Peyer's patch (tissue), 4 donors: ENCODE data around the gene ZNF235.

ENCODE experiments used
- POLR2A ChIP-seq, 2 donors: fragments of 450-650 bp; IDR thresholded peaks; one replicate each; pipeline ENCODE4 v1.5.1; 2017; ENCODE audit warnings: antibody characterized with exemption in 2 of 2, mild to moderate bottlenecking in 2 of 2, moderate library complexity in 2 of 2
- TF ChIP-seq, protein P1 (sequence below), 6 experiments: fragments of 450-650 bp in 4 of 6; fragments of 200-600 bp in 2 of 6; sonication (generic) in 1 of 6; IDR thresholded peaks; one replicate each; pipeline ENCODE4 v1.5.1; 2017 to 2019; ENCODE audit warnings: antibody characterized with exemption in 6 of 6, mild to moderate bottlenecking in 3 of 6, moderate library complexity in 1 of 6

DNA sequence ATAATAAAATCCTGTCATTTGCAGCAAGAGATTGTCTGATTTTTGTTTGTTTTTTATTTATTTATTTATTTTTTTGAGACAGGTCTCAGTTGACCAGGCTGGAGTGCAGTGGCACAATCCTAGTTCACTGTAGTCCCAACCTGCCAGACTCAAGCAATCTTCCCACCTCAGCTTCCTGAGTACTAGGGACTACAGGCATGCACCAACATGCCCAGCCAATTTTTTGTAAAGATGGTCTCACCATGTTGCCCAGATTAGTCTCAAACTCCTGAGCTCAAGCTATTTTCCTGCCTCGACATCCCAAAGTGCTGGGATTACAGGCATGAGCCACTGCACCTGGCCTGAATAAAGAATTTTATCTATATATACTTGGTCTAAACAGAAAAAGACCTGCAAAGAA lies 27.5 kb downstream of the ZNF235 start:
- TF ChIP-seq, protein P1, sequence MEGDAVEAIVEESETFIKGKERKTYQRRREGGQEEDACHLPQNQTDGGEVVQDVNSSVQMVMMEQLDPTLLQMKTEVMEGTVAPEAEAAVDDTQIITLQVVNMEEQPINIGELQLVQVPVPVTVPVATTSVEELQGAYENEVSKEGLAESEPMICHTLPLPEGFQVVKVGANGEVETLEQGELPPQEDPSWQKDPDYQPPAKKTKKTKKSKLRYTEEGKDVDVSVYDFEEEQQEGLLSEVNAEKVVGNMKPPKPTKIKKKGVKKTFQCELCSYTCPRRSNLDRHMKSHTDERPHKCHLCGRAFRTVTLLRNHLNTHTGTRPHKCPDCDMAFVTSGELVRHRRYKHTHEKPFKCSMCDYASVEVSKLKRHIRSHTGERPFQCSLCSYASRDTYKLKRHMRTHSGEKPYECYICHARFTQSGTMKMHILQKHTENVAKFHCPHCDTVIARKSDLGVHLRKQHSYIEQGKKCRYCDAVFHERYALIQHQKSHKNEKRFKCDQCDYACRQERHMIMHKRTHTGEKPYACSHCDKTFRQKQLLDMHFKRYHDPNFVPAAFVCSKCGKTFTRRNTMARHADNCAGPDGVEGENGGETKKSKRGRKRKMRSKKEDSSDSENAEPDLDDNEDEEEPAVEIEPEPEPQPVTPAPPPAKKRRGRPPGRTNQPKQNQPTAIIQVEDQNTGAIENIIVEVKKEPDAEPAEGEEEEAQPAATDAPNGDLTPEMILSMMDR (IDR thresholded peaks at IDR 0.05) = no peak
- TF ChIP-seq POLR2A (IDR thresholded peaks at IDR 0.05) = no peak
